AG09309 (cell line): ENCODE measurements around the gene ARID1A.

Source experiments
- DNase-seq: peaks from one replicate; pipeline ENCODE4 v3.0.0-alpha.2; 2010; ENCODE audit warnings: low read depth
- H3K4me3 ChIP-seq: 2 replicates; pipeline ENCODE4 v1.5.1; 2011; ENCODE audit warnings: mild to moderate bottlenecking, low read depth, low read length, moderate library complexity; ENCODE audit not compliant: control insufficient read depth
- CTCF ChIP-seq: IDR thresholded peaks from 2 replicates; pipeline ENCODE4 v1.5.1; 2011; ENCODE audit warnings: mild to moderate bottlenecking, low read depth, low read length, inconsistent platforms; ENCODE audit not compliant: insufficient read depth, control insufficient read depth; ENCODE audit errors: missing control alignments

The ARID1A gene

GRCh38 chr1:26754086-26754874, 58.5 kb downstream of the ARID1A start:
- DNase-seq, result no peak
- H3K4me3 ChIP-seq, result no peak overlapping the region
- TF ChIP-seq CTCF, result no peak

GRCh38 chr1:26758358-26758757, 62.5 kb downstream of the ARID1A start:
- no peak for TF ChIP-seq CTCF
- no peak for DNase-seq
- H3K4me3 ChIP-seq, result no peak overlapping the region

- no peak overlapping the region for H3K4me3 ChIP-seq
- no peak for TF ChIP-seq CTCF
- no peak for DNase-seq
Observed at GRCh38 chr1:26759531-26759930, 63.7 kb downstream of the ARID1A start.

GRCh38 chr1:26761217-26761616, 65.4 kb downstream of the ARID1A start:
- peak; percentile 18 for TF ChIP-seq CTCF
- DNase-seq, result no peak
- H3K4me3 ChIP-seq, result no peak overlapping the region

GRCh38 chr1:26767714-26768113, 71.9 kb downstream of the ARID1A start:
- no peak for DNase-seq
- TF ChIP-seq CTCF, result no peak
- H3K4me3 ChIP-seq, result no peak overlapping the region

- DNase-seq, result no peak
- TF ChIP-seq CTCF, result no peak
- no peak overlapping the region for H3K4me3 ChIP-seq
Observed at GRCh38 chr1:26768755-26769154, 72.9 kb downstream of the ARID1A start.
